H1 (cell line): ENCODE data around the gene COLEC11. TPM values are rescaled to one million over a fixed set of nuclear protein-coding genes. Genes with fewer than 3 reads are reported as not detected.

Source experiments
- CTCF ChIA-PET: fragments of 300-600 bp; sonication (Branson Sonifier 250); formaldehyde crosslinking; loops from one replicate; lab custom pipeline; 2021; ENCODE audit not compliant: partially characterized antibody; lab: Charles Lee
- POLR2A ChIA-PET: fragments of 300-600 bp; sonication (Branson Sonifier 250); formaldehyde crosslinking; loops from one replicate; lab custom pipeline; 2021; ENCODE audit warnings: inconsistent platforms; ENCODE audit not compliant: partially characterized antibody; lab: Charles Lee
- DNase-seq, 2 experiments: peaks; one replicate each; pipeline versions ENCODE4 v3.0.0 to v3.0.0-alpha.2; 2010 to 2022; ENCODE audit warnings: low spot score in 2 of 2, low read depth in 1 of 2, mixed read lengths in 1 of 2
- FAIRE-seq: peaks from 2 replicates; lab custom pipeline; 2011; peaks lifted over from hg19 to GRCh38; lab: Jason Lieb, UNC
- H2AFZ ChIP-seq: 2 replicates; pipeline ENCODE4 v1.8.1; 2012; ENCODE audit warnings: low read length, inconsistent platforms
- H2AK5ac ChIP-seq: 2 replicates; pipeline ENCODE4 v1.6.1; 2013; ENCODE audit warnings: low read depth, low read length
- H2BK120ac ChIP-seq: replicated peaks from 2 replicates; pipeline ENCODE3; 2013; ENCODE audit warnings: low read depth, low read length, inconsistent platforms
- H2BK12ac ChIP-seq: 2 replicates; pipeline ENCODE4 v1.6.1; 2013; ENCODE audit warnings: low read depth, low read length
- H2BK15ac ChIP-seq: 2 replicates; pipeline ENCODE4 v1.6.1; 2013; ENCODE audit warnings: low read length
- H2BK20ac ChIP-seq: 2 replicates; pipeline ENCODE4 v1.6.1; 2013; ENCODE audit warnings: low read length
- H2BK5ac ChIP-seq: 2 replicates; pipeline ENCODE4 v1.6.1; 2013; ENCODE audit warnings: low read depth, low read length
- H3K14ac ChIP-seq: 2 replicates; pipeline ENCODE4 v1.6.1; 2013; ENCODE audit warnings: inconsistent platforms; ENCODE audit not compliant: insufficient read length
- H3K18ac ChIP-seq: 2 replicates; pipeline ENCODE4 v1.6.1; 2013; ENCODE audit warnings: low read length; ENCODE audit errors: extremely low read depth
- H3K23ac ChIP-seq: 2 replicates; pipeline ENCODE4 v1.6.1; 2013; ENCODE audit warnings: inconsistent platforms; ENCODE audit not compliant: insufficient read length
- H3K23me2 ChIP-seq: 2 replicates; pipeline ENCODE4 v1.6.1; 2013; ENCODE audit warnings: low read depth, low read length
- H3K27ac ChIP-seq: 2 replicates; pipeline ENCODE4 v1.6.1; 2011; ENCODE audit warnings: low read depth, low read length, inconsistent platforms
- H3K27me3 ChIP-seq, 4 experiments: replicated peaks in 1 of 4; 1 replicate in 1 of 4; 2 replicates in 3 of 4; pipeline versions ENCODE4 v1.6.1 to v1.8.1; 2011 to 2013; ENCODE audit warnings: low read length in 3 of 4, mild to moderate bottlenecking in 3 of 4, inconsistent platforms in 2 of 4, mixed read lengths in 2 of 4, moderate library complexity in 1 of 4; ENCODE audit not compliant: control insufficient read depth in 3 of 4, insufficient read depth in 3 of 4; ENCODE audit errors: extremely low read depth in 1 of 4
- H3K36me3 ChIP-seq, 4 experiments: 2 replicates each; pipeline versions ENCODE4 v1.6.1 to v1.8.1; 2011 to 2013; ENCODE audit warnings: mild to moderate bottlenecking in 4 of 4, low read length in 3 of 4, moderate library complexity in 2 of 4, control low read depth in 1 of 4, inconsistent platforms in 1 of 4; ENCODE audit not compliant: insufficient read depth in 4 of 4, control insufficient read depth in 2 of 4
- H3K4ac ChIP-seq: replicated peaks from 2 replicates; pipeline ENCODE3; 2013; ENCODE audit warnings: low read length, low read depth, mixed read lengths, inconsistent platforms; ENCODE audit not compliant: insufficient read length
- H3K4me1 ChIP-seq, 4 experiments: replicated peaks in 1 of 4; 1 replicate in 1 of 4; 2 replicates in 3 of 4; pipeline versions ENCODE4 v1.6.1 to v1.8.1; 2011 to 2013; ENCODE audit warnings: low read length in 3 of 4, inconsistent platforms in 2 of 4, mixed read lengths in 1 of 4; ENCODE audit not compliant: insufficient read depth in 4 of 4, control insufficient read depth in 3 of 4
- H3K4me2 ChIP-seq, 2 experiments: 2 replicates each; pipeline versions ENCODE4 v1.6.1 to v1.8.1; 2011 to 2013; ENCODE audit warnings: low read depth in 2 of 2, low read length in 2 of 2, control low read depth in 1 of 2, inconsistent platforms in 1 of 2, mild to moderate bottlenecking in 1 of 2; ENCODE audit not compliant: insufficient read depth in 1 of 2
- H3K4me3 ChIP-seq, 4 experiments: fragments of 200-600, 300-600 bp in 1 of 4; sonication (generic), shearing (Covaris generic), sonication (Bioruptor Twin) in 1 of 4; 2 replicates each; pipeline versions ENCODE4 v1.5.1 to v1.8.1; 2011 to 2016; ENCODE audit warnings: low read length in 4 of 4, low read depth in 3 of 4, control low read depth in 2 of 4, inconsistent platforms in 2 of 4, mild to moderate bottlenecking in 2 of 4, mixed read lengths in 1 of 4, moderate library complexity in 1 of 4; ENCODE audit not compliant: insufficient read depth in 2 of 4; ENCODE audit errors: extremely low read depth in 1 of 4
- H3K56ac ChIP-seq: replicated peaks from 2 replicates; pipeline ENCODE3; 2013; ENCODE audit warnings: low read depth, mild to moderate bottlenecking, mixed read lengths, low read length, inconsistent platforms; ENCODE audit not compliant: insufficient read length
- H3K79me1 ChIP-seq: 2 replicates; pipeline ENCODE4 v1.6.1; 2013; ENCODE audit warnings: low read depth, low read length, control low read depth
- H3K79me2 ChIP-seq, 2 experiments: 2 replicates each; pipeline versions ENCODE4 v1.6.1 to v1.8.1; 2012 to 2013; ENCODE audit warnings: low read length in 2 of 2, mild to moderate bottlenecking in 2 of 2, inconsistent platforms in 1 of 2; ENCODE audit not compliant: insufficient read depth in 2 of 2, control insufficient read depth in 1 of 2
- H3K9ac ChIP-seq, 4 experiments: replicated peaks in 1 of 4; 1 replicate in 1 of 4; 2 replicates in 3 of 4; pipeline versions ENCODE4 v1.6.1 to v1.8.1; 2011 to 2013; ENCODE audit warnings: low read depth in 3 of 4, low read length in 3 of 4, control low read depth in 2 of 4, mild to moderate bottlenecking in 2 of 4, moderate library complexity in 2 of 4, inconsistent platforms in 1 of 4; ENCODE audit errors: extremely low read depth in 1 of 4
- H3K9me3 ChIP-seq, 2 experiments: 2 replicates each; pipeline versions ENCODE4 v1.6.1 to v1.8.1; 2012 to 2013; ENCODE audit warnings: mild to moderate bottlenecking in 2 of 2, moderate library complexity in 2 of 2, control low read depth in 1 of 2, inconsistent platforms in 1 of 2, low read depth in 1 of 2, low read length in 1 of 2, mixed read lengths in 1 of 2; ENCODE audit not compliant: insufficient read depth in 2 of 2
- H4K20me1 ChIP-seq, 2 experiments: replicated peaks in 1 of 2; 2 replicates each; pipeline versions ENCODE3 to v1.8.1; 2011 to 2013; ENCODE audit warnings: inconsistent platforms in 2 of 2, low read length in 2 of 2, mild to moderate bottlenecking in 1 of 2; ENCODE audit not compliant: insufficient read depth in 2 of 2, control insufficient read depth in 1 of 2
- H4K5ac ChIP-seq: 2 replicates; pipeline ENCODE4 v1.6.1; 2013; ENCODE audit warnings: low read length, low read depth, mixed read lengths, inconsistent platforms; ENCODE audit not compliant: insufficient read length
- H4K8ac ChIP-seq: 2 replicates; pipeline ENCODE4 v1.8.0; 2013; ENCODE audit warnings: mild to moderate bottlenecking, moderate library complexity, low read length, inconsistent platforms; ENCODE audit not compliant: insufficient read depth; ENCODE audit errors: extremely low read depth
- H4K91ac ChIP-seq: replicated peaks from 2 replicates; pipeline ENCODE3; 2013; ENCODE audit warnings: low read length, mixed read lengths, inconsistent platforms; ENCODE audit not compliant: insufficient read length
- CEBPB ChIP-seq: IDR thresholded peaks from 2 replicates; pipeline ENCODE4 v1.6.1; 2012; ENCODE audit warnings: low read depth, low read length
- CHD2 ChIP-seq: IDR thresholded peaks from 2 replicates; pipeline ENCODE4 v1.6.1; 2012; ENCODE audit warnings: low read length, improper control_type of control experiment
- JUN ChIP-seq: IDR thresholded peaks from 2 replicates; pipeline ENCODE4 v1.6.1; 2011; ENCODE audit warnings: low read depth, mild to moderate bottlenecking, improper control_type of control experiment, low read length
- TBP ChIP-seq: IDR thresholded peaks from 2 replicates; pipeline ENCODE4 v1.6.1; 2011; ENCODE audit warnings: low read depth, low read length, improper control_type of control experiment
- WGBS, 2 experiments: shearing (Covaris generic) in 1 of 2; methylation state at CpG; one replicate each; pipeline versions ENCODE4 v1.1.6 to v1.1.7; 2013 to 2015; ENCODE audit warnings: low lambda C conversion rate in 2 of 2, mixed read lengths in 2 of 2, inconsistent platforms in 1 of 2, low coverage in 1 of 2, missing lambda C conversion rate in 1 of 2; ENCODE audit not compliant: insufficient replicate concordance in 2 of 2, insufficient coverage in 1 of 2, insufficient read length in 1 of 2; ENCODE audit errors: extremely low coverage in 1 of 2, missing lambda C conversion rate in 1 of 2; 5-methylcytosine and 5-hydroxymethylcytosine counted together
- polyA plus RNA-seq, 7 experiments: library from polyadenylated mRNA; depleted of rRNA in 3 of 7; stranded (reverse) in 5 of 7; unstranded in 2 of 7; fragments of >200 nt in 5 of 7; fragments of 200-250 nt in 2 of 7; gene quantifications; 1 replicate in 5 of 7; 2 replicates in 1 of 7; 4 replicates in 1 of 7; pipeline versions ENCODE4 v1.2.1 to v1.2.3, GENCODE V29; 2011 to 2013; ENCODE audit warnings: missing spikeins in 2 of 7, mixed read lengths in 2 of 7
- total RNA-seq: library from RNA; stranded (reverse); fragmentation: NEBNext Ultra II Directional; extraction: Animal tissue kit (Norgen Biotek cat#: 25700); gene quantifications from 2 replicates; pipeline ENCODE4 v1.2.1, GENCODE V29; 2021

The COLEC11 gene
- total and polyA plus RNA-seq, 2 of the 8 experiments (the other 6 are each of a cell fraction or from before 2014, with no cell fraction given), result 0.47 to 0.80 TPM

GRCh38 chr2:3611589-3611988 is 16.7 kb downstream of the COLEC11 start:
- H3K27ac ChIP-seq, result no peak overlapping the region
- FAIRE-seq, result no peak

More at GRCh38 chr2:3611589-3611988, 16.7 kb downstream of the COLEC11 start:
- no peak for TF ChIP-seq TBP
- TF ChIP-seq CEBPB, result no peak
- no peak for TF ChIP-seq CHD2
- TF ChIP-seq JUN, result no peak
- Histone ChIP-seq H2BK120ac (no peak overlapping the region), H3K23ac (no peak overlapping the region), H3K4me2 (no peak overlapping the region), H4K8ac (no peak overlapping the region), H4K91ac (no peak overlapping the region), H3K4ac (no peak overlapping the region), H2BK15ac (no peak overlapping the region), H3K4me3 (no peak overlapping the region), H2AK5ac (no peak overlapping the region), H3K36me3 (no peaks in the 10 kb centered on the region), H3K79me1 (no peaks in the 10 kb centered on the region), H3K56ac (no peak overlapping the region), H3K27me3 (no peaks in the 10 kb centered on the region; a peak in 1 of 7 replicates), H2BK12ac (no peak overlapping the region), H3K79me2 (no peaks in the 10 kb centered on the region), H4K5ac (no peak overlapping the region), H2BK5ac (no peak overlapping the region), H2AFZ (no peak overlapping the region), H3K23me2 (no peaks in the 10 kb centered on the region), H4K20me1 (no peaks in the 10 kb centered on the region), H3K4me1 (no peaks in the 10 kb centered on the region), H3K14ac (no peak overlapping the region), H3K18ac (no peak overlapping the region), H2BK20ac (no peak overlapping the region), H3K9ac (no peak overlapping the region), H3K9me3 (peaks cover 0 to 16% of the 10 kb centered on the region in 2 experiments; a peak in 1 of 4 replicates)
- ChIA-PET POLR2A (no interaction called here), CTCF (no interaction called here)
- 93% methylated on average over 10 of the region's 11 CpGs; no CpG with 5 or more reads in 1 of the 2 experiments for WGBS, 2 experiments
- no peak for DNase-seq
